ENCODE data around the gene BCL2L1.

Gene BCL2L1

DNA sequence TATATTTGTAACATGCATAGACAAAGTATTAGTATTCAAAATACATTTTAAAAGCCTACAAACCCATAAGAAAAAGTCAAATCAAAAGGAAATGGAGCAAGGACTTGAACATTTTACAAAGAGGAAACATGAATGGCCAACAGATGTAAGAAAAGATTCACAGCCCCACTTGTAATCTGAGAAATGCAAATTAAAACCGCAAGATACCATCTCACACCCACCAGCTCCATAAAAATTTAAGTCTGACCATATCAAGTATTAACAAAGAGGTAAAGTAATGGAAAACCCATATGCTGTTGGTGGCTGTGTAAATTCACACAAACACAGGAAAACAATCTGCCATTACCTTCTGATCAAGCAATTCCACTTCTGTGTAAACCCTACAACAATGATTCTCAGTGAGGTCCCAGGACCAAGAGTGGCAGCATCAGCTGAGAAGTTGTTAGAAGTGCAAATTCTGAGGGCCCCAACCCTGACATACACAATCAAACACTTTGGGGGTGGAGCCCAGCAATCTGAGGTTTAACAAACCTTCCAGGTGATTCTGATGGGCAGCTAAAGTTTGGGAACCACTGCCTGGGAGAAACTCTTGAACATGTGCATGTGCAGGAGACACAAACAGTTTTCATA is 30.9 kb downstream of the BCL2L1 start:
- no peak for DNase-seq

- DNase-seq: no peak
These were observed 32.5 kb downstream of the BCL2L1 start for GRCh38 chr20:31690124-31690666.

DNA sequence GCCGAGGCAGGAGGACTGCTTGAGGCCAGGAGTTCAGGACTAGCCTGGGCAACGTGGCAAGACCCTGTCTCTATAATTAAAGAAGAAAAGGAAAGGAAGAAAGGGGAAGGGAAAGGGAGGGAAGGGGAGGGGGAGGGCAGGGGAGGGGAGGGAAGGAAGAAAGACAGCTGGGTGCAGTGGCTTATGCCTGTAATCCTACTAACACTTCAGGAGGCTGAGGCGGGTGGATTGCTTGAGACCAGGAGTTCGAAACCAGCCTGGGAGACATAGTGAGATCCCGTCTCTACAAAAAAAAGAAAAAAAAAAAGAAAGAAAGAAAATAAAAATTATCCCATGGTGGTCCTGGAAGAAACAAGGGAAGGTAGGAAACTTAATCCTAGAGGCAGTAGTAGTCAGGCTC is 33.5 kb downstream of the BCL2L1 start:
- no peak for DNase-seq

DNA sequence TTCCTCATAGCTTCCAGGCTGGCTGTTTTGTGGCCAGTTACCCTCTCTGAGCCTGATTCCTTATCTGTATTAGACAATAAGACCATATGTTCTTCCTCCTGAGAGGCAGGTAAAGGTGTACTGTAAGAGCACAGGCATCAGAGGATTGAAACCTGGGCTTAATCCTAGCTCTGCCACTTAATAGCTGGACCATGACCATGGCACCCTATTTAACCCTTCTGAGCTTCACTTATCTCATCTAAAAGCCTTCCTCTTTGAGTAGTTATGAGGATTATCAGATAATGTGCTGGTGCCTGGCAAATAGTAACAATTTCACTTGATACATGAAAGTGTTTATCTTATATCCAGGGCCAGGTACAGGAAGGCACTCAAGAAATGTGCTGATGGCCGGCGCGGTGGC is 34.9 kb downstream of the BCL2L1 start:
- DNase-seq: no peak

DNA sequence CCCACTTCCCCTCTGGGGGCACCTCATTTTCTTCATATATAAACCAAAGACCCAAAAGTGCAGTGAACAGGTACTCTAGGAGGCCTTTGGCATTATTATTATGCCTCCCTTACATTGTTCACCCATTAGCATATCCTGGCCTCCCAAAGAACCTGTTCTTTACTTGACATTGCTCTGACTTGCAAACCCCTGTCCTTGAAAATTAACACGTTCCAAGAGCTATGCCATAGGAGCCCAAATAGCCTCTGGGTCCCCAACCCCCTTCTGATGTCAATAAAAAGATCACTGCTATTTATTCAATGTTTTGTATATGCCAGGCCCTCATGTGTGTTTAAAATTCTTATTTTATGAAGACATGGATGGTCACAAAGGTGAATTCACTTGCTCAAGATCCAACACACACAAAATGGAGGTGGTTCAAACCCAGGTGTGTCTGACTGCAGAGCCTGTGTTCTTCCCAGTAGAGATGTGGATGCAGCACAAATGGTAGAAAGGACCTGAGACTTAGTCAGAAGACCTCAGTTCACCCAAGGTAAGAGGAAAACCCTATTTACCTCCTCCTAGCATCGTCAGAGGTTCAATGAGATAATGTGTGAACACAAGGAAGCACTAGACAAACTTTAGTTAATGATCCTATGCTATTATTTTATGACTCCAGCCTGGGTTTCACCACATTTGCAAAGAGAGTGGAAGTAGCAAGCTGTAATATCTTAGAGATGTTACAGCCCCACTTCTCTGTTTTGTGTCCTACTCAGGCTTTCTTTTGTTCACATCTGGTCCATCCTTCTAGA is 36.6 kb downstream of the BCL2L1 start:
- DNase-seq: no peak

DNA sequence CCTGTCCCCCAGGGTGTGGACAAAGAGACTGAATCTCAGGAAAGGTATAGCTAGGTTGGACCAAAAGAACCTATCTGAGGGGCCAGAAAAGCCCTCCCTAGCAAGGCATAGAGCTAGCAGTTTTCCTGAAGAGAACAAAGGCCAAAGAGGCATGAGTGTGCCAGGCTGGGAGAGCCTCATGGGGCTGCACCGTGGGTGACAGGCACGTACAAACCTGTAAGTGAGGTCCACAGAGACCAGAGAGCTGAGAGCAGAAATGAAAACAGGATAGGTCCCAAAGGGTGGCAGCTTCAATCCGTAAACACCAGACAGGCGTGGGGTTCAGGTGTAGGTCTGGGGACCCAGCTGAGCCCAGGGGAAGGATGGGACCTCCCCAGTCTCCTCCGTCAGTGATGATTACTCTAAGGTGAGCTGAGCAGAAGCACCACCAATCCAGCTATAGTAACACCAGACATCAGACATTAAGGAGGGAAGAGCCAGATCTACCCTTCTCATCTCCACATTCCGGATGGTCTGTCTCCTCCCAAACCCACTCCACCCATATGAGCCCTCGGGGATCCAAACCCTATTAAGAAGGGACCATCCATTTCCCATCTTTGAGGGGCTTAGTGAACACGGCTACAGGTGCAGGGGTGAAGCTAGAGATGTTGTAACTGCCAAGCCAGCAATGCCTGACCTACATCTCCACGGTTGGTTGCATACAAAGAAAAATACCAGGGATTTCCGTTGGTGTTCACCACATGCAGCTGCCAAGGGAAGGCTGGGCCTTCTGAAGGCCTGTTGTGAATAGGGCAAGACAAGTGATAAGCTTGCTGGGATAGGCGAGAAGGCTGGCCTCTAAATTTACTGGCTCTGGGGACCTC is 38.3 kb downstream of the BCL2L1 start:
- no peak for DNase-seq

- DNase-seq: no peak
These were observed 39.7 kb downstream of the BCL2L1 start for GRCh38 chr20:31682927-31683326.

DNA sequence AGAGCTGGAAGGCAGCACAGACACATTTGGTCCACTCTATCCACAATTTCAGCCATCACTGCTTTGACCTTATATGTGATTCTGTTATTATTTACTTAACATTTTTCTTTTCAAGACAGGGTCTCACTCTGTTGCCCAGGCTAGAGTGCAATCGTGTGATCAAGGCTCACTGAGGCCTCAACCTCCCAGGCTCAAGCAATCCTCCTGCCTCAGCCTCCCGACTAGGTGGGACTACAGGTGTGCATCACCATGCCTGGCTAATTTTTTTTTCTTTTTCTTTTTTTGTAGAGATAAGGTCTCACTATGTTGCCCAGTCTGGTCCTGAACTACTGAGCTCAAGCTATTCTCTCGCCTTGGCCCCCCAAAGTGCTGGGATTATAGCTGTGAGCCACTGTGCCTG is 40.3 kb downstream of the BCL2L1 start:
- no peak for DNase-seq

- no peak for DNase-seq
These were observed 40.9 kb downstream of the BCL2L1 start for GRCh38 chr20:31681769-31682168.

DNA sequence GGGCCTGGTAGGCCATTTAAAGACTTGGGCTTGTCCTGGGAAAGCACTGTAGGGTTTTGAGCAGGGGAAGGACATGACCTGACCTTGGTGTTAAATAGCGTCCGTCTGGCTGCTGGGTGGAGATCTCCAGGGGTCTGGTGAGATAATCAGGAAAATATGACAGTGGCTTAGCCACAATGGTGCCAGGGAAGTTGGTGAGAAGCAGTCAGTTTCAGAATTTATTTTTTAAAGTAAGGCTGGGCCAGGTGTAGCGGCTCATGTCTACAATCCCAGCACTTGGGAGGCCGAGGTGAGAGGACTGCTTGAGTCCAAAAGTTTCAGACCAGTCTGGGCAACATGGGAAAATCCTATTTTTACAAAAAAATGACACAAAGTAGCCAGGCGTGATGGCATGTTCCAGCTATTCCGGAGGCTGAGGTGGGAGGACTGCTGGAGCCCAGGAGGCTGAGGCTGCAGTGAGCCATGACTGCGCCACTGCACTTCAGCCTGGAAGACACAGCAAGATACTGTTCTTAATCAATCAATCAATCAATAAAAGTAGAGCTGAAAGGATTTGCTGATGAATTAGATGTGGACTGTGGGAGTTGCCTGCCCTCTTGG is 41.4 kb downstream of the BCL2L1 start:
- DNase-seq: no peak

DNA sequence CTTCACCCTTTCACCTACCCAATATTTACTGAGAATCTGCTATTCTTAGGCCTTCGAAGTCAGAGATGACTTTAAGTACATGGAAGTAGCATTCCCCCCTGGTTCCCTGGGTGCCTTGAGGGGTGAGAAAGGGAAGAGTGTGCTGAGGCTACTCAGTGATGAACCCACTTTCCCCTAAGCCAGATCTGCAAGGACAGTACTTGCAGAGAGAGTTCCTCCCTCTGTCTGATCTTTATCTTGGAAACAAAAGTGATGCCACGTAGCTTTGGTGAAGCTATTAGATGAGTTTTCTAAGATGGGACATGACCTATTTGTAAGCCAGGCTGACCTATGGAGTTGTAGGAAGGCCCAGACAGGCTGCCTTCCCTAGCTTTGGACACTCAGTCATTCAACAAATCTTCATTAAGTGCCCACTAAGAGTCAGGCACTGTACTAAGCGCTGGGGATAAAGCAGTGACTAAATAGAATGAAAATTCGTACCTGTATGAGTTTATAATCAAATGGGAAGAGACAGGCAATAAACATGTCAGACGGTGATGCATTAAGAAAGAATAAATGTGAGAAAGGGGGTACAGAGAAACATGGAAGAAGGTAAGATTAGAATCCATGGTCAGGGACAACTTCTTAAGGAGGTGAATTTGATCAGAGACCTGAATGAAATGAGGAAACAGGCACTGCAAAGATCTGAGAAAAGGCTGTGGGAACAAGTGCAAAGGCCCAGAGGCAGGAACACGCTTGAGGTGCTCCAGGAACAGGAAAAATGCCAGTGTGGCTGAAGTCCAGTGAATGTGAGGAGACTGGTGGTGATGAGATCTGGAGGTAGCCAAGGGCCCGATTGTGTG is 42.2 kb downstream of the BCL2L1 start:
- DNase-seq: no peak

DNA sequence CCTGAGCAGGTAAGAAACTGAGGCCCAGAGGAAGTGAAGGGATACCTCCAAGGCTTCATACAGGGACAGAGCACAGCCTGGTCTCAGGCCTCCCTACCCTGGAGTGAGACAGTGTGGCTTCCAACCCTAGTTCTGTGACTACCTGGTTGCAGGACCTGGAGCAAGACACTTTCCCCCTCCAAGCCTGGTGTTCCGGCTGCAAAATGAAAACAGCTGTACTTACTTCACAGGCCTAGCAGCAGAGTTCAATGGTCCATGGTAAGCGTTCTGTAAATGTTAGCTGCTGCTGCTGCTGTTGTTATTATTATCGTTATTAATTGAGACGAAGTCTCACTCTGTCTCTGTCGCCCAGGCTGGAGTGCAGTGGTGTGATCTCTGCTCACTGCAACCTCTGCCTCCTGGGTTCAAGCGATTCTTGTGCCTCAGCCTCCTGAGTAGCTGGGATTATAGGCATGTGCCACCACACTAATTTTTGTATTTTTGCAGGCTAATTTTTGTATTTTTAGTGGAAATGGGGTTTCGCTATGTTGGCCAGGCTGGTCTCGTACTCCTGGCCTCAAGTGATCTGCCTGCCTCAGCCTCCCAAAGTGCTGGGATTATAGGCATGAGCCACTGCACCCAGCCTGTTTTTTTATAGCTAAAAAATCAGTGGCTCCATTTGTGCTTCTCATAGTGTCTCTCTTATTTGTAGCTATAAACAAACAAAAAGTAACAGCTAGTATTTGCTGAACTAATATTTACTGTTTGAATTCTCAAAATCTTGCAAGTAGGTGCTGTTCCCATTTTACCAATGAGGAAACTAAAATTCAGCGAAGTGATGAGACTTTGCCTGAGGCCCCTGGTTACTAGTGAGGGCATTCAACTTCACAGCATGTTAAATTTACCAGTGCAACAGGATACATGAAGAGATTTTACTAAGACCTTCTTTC is 43.0 kb downstream of the BCL2L1 start:
- DNase-seq: no peak

GRCh38 chr20:31678389-31679356 is 44.0 kb downstream of the BCL2L1 start:
- no peak for DNase-seq

DNA sequence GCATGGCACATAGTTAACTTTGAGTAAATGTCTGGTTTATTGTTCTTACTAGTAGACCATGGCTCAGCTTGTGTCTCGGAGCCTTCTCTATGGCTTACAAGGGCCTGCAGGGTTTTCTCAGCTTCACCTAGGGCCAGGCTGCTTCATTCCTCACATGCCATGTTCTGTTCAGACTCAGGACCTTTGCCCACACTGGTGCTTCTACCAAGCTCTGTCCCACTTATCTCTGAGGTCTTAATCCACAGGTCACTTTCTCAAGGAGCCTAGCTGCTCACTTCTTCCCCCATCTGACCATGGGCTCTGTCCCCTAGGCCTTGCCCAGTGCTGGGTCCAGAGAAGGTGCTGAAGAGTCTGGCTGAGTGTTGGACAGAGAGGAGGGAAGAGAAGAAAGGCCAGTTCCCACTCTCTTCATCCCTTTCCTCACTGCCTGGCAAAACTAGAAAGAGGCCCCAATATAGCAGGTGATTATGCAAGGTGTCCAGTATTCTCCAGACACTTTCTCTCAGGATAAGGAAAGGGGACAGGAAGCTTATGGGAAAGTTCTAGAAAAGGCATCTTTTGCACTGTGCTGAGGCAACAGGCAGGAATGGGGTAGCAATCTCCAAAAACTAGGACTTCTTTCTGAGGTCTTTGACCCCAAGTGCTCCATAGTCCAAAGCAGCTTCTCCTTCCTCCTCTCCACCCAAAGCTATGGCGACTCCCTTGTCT is 45.0 kb downstream of the BCL2L1 start:
- DNase-seq: no peak

DNA sequence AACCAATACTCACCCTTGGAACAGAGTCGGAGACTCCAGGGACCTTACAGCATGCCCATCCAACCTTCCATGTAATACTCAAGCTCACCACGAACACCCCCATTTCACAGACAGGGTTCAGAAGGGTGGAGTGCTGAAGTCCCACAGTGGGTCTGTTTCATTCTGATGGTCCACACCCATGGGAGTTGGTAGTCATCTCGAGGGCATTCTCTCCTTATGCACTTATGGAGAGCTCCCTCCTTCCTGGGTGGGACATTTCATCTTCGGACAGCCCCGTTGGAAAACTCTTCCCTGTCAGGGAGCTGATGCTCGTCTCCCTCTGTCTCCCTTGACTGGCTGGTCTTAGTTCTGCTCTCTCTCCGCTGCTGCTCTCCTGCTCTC is 46.1 kb downstream of the BCL2L1 start:
- DNase-seq: no peak

DNA sequence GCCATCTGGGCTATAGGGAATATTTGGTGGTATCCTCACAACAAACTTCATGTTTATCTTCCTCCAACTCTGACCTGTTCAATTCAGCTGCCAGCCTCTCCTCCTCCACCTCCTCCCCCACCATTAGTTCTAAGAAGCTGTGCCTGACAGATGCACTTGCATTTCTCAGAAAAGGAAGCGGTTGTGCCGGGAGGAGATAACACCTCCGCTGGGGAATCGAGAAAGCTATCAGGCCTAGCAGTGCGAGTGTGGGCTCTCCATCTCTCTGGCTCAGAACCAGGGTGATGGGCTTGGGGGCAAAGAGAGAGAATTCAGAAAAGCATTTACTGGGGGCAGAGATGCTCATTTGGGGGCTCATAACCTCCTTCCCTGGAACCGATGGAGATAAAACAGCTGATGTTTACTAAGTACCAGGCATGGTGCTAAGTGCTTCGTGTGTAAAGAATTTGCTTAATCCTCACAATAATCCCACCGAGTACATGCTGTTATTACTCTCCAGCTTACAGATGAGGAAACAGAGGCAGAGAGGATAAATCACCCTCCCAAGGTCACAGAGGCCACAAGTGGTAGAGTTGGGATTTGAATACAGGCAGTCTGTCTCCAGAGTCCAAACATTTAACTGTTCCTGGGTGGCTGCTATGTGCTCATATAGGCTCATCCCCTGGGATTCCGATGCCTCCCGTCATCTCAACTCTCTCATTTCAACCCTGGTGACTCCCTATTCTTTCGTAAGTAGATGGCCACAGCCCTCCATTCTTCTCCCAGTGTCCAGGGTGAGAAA is 46.6 kb downstream of the BCL2L1 start:
- no peak for DNase-seq

- peak; percentile 50 to 64 for DNase-seq
These were observed 47.5 kb downstream of the BCL2L1 start for GRCh38 chr20:31674895-31675827.

Measured in hippocampal formation (tissue), 2 donors.